Kasumi-1 (cell line): ENCODE results near the gene PPIP5K2.
A peak's percentile ranks its signal among the peaks of the same experiment; 100 is the strongest.
"Not testable (repeated sequence)": the region's sequence is repeated elsewhere in the genome, so short reads cannot be mapped to it uniquely, and the experiment has no call there.

ENCODE experiments used
- DNase-seq, 2 experiments: peaks; one replicate each; lab custom pipeline; 2025; lab: John Stamatoyannopoulos, UW

The PPIP5K2 gene

GRCh38 chr5:103207653-103208052, 87.6 kb downstream of the PPIP5K2 start:
- peak; percentile 28 to 31 for DNase-seq

DNA sequence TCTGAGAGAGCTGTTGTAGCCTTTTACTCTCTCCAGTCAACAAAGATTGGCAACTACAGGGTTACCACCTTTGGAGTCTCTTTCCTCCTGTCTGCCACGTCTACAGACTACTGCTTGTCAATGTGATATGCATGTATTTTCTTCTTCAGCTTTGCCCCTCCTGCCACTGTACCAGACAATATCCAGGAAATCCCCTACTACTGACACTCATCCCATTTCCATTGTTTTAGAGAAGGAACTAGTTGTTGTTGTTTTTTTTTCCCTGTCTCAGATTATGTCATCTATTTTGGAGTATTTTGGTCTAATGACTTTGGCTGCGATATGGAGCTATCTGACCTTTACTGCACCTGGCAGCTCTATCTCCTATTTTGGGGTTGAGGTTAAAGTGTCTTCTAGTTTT, 88.4 kb downstream of the PPIP5K2 start:
- no peak for DNase-seq

DNA sequence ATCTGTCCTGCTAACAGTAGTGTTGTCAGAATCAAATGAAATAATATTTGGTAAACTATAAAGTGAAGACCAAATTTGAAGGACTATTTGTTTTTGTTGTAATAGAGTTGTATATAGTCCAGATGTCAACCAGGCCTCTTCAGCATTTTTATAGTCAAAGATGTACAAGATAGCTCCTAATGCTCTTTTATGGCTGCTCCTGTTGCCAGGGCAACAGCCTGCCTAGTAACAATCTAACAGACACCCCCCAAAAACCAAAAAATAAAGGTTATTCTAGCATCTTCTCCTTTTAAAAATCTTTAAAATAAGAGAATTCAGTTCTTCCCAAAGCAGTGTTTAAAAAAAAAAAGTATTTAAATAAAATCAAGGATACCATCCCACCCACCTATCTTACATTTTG, 89.0 kb downstream of the PPIP5K2 start:
- no peak for DNase-seq

- DNase-seq: no peak
Measured at GRCh38 chr5:103210952-103211351, 90.9 kb downstream of the PPIP5K2 start.

GRCh38 chr5:103211576-103212561, 91.8 kb downstream of the PPIP5K2 start:
- peak; percentile 60 to 65 for DNase-seq

DNA sequence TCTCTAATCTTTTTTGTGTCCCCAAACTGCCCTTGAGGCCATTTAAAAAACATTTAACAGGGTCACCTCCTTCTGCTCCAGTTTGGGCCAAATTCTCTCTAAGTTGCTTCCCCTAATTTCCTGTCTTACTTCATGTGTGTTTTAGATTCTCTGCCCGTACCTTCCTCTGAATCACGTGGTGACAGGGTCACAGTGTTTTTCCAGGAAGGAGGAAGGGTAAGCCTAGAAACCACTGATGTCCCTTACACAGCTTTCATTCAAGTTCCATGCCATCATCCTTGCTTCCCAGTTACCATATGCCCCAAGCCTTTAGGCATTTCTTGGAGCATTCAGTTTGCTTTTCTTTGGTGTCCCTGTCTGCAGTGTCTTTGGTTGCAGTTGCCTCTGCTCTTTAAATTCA, 96.0 kb downstream of the PPIP5K2 start:
- peak; percentile 51 to 60 for DNase-seq

GRCh38 chr5:103216697-103217096, 96.6 kb downstream of the PPIP5K2 start:
- no peak for DNase-seq

GRCh38 chr5:103217101-103217500, 97.0 kb downstream of the PPIP5K2 start:
- no peak for DNase-seq

- DNase-seq: no peak
Measured at GRCh38 chr5:103218164-103218563, 98.1 kb downstream of the PPIP5K2 start.

GRCh38 chr5:103219074-103219473, 99.0 kb downstream of the PPIP5K2 start:
- not testable (repeated sequence) for DNase-seq

- DNase-seq: no peak
Measured at GRCh38 chr5:103223031-103223955, 103.2 kb downstream of the PPIP5K2 start.

DNA sequence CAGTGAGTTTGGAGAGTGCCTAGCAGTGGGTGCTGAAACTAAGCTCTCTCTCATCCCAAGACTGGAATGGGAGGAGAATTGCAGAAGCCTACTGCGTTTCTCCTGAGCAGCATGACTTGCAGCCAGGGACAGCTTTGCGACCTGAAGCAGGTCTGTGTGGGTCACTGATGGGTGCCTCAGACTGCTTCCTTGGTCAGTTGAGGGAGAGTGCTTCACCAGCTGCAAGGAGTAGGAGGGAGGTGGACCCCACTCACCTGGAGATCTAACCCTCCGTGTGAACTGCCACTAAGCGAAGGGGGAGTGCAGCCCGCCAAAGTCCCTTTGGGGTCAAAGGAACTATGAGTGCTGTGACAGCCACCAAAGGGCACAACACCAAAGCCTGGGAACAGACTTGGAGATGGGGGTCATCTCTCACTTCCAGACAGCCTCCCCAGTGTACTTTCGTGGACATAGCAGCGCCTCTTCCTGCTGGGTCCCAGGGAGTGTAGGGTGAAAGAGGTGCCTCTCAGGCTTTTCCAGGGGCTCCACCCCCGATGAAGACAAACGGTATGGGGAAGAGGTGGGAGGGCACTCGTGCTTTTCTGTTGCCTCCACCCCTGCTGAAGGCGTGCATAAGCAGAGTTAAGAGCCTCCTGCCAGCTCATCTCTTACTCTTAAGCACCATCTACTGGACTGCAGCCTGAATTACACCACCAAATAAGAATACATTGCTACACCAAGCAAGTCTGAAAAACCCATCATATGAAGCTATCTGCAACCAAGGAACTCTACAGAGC, 104.2 kb downstream of the PPIP5K2 start:
- DNase-seq: peak; percentile 88 to 89

DNA sequence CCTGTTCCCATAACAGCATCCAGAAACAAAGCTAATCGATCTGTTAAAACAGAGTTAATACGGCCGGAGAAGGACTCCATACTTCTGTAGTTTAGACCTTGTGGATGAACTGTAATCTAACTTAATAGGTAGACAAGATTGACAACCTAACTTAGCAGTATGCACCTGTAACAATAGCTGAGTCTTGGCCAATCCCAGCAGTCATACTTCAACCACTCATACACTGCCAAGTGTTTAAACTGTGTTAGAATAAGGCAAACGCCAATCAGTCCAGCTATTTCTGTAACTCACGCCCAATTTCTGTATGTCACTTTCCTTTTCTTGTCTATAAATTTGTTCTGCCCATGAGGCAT, 104.8 kb downstream of the PPIP5K2 start:
- DNase-seq: no peak

GRCh38 chr5:103228061-103228460, 108.0 kb downstream of the PPIP5K2 start:
- DNase-seq: no peak

DNA sequence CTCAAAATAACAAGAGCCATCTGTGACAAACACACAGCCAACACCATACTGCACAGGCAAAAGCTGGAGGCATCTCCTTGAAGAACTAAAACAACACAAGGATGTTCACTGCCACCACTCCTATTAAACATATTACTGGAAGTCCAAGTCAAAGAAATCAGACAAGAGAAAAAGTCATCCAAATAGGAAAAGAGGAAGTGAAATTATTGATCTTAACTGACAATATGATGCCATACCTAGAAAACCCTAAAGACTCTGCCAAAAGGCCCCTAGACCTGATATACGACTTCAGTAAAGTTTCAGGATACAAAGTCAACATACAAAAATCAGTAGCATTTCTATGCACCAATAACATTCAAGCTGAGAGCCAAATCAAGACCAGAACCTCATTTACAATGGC, 108.5 kb downstream of the PPIP5K2 start:
- DNase-seq: no peak

DNA sequence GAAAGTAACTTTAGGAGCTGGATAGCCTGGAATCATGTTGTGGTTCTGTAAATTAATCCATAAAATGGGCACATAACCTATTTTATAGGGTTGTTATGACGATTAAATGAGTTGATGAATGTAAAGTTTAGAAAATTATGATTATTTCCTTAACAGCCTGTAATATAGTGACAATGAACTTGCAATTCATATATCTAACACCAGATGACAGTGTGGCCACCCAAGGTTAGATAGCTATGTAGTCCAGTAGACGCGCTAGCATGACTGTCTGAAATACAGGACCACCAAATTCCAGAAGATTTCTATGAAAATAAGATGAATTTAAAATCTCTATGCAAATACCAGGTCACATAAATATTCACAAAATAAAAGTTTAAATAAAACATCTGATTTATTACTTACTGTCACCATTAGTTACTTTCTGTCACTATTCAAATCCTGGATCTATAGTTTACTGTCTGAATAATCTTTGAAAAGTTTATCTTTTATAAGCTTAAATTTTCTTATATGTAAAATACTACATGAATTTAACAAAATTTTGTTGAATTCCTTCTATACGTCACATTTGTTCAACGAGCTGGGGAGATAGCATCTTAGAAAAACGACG, 112.4 kb downstream of the PPIP5K2 start:
- peak; percentile 52 to 81 for DNase-seq

DNA sequence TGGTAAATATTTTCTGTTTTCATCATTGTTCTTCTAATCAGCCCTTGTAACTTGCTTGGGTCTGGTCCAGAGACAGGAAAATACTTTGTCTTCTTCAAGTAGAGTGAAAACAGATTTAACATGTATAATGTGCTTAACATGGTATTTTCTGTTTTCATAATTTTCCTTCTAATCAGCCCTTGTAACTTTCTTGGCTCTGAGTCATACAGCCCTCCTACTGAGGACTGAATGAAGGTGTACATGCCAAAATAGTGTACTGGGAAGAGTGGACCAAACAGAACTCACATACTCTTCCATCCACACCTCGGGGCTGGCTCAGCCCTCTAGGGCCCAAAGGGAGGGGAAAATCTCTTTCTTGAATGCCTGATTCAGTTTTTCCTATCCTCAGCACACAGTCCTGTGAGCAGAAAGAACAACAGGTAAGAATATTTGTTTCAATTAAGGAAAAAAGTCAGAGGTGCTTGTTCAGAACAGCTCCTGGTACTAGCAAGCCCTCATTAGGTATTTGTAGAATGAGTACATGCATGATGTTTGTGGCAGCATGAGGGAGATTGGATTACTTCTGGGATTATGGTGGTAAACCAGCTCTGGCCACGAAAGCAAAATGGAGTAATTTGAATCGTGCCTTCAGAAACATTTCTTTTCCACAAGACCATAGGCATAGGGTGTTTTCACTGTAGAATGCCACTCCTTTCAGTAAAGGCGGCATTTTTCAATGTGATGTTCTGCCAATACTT, 114.3 kb downstream of the PPIP5K2 start:
- no peak for DNase-seq

DNA sequence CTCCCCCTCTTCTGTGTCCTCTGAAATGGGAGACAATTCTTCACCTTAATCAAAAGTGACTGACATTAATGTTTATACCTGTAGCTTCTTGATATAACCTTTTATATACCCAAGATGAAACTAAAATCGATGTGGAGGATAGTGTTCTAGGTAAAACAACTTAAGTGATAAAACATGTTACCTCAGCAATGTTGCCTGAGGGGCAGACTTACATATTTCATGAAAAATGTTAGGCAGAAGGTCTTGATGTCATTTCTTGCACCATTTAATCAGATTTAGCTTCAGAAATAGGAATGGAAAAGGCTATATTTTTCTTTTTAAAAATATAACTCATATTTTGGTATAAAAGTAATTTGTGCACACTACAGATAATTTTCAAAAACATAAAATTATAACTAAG, 115.8 kb downstream of the PPIP5K2 start:
- DNase-seq: no peak

DNA sequence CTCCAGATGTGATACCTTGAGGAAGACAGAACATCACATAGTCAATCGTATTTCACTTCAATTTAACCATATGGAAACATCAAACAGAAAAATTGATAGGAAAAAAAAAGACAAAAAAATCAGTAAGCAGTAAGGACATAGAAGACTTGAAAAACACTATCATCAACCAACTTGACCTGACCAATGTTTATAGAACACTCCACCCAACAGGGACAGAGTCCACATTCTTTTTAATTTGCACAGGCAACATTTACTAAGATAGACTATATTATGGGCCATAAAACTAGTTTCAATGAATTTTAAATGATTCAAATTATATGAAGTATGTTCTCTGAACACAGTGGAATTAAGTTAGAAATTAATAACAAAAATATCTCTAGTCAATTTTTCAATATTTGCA, 117.7 kb downstream of the PPIP5K2 start:
- DNase-seq: no peak

DNA sequence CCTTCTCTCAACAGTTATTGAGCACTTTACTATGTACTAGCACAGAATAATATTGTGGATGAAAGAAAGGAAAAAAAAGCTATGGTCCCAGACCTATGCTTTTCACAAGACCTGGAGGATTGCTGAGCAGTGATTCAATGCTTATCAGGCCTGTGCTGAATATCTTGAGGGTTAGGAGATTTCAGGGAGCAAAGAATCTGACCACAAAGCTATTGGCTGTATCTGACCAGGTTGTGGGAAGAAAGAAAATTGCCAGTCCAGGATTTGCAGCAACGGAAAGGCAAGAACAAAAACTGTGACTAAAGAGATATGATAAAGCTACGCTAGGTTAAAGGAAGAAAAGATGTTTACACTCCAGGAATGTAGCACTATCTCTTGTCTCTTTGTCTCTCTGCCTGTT, 123.6 kb downstream of the PPIP5K2 start:
- DNase-seq: no peak

DNA sequence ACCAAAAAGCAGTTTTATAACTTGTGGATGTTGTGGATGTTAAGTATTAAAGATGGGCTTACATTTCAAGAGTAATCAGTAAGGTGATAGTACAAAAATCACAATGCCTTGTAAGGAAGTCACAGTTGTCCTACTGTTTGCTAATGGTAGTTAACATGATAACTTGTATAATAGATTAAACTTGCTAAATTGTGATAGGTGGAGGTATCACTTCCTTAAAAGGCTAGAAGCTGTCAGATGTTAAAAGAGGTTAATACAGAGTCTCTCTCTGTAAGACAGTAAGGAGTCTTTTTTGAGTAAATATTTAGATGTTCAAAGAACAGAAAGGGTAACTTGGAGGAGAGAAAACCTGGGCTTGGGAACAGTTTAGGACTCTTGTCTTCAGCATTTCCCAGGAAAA, 124.3 kb downstream of the PPIP5K2 start:
- no peak for DNase-seq
